Thoracic aorta (tissue), 2 donors: ENCODE results near the gene AKAP1. TPM values are rescaled to one million over a fixed set of nuclear protein-coding genes. Genes with fewer than 3 reads are reported as not detected.

Experiments used
- ATAC-seq: fragments of 150-250 bp; one replicate; pipeline ENCODE4 v1.8.0; 2017; ENCODE audit warnings: low read depth; ENCODE audit not compliant: insufficient number of reproducible peaks, low FRiP score
- DNase-seq: peaks from one replicate; pipeline ENCODE4 v3.0.0-alpha.2; 2020; ENCODE audit warnings: low spot score
- H3K27ac ChIP-seq, 2 donors: fragments of 200-600 bp; sonication (generic); 1 replicate in 1 of 2; 2 replicates in 1 of 2; pipeline ENCODE4 v1.5.1; 2016; ENCODE audit warnings: mild to moderate bottlenecking in 2 of 2, moderate library complexity in 2 of 2
- H3K27me3 ChIP-seq: fragments of 200-600 bp; sonication (generic); replicated peaks from 2 replicates; pipeline ENCODE4 v1.6.0; 2016; ENCODE audit warnings: mild to moderate bottlenecking; ENCODE audit not compliant: insufficient read depth
- H3K36me3 ChIP-seq: fragments of 200-600 bp; sonication (generic); one replicate; pipeline ENCODE4 v1.5.1; 2016
- H3K4me1 ChIP-seq, 2 donors: fragments of 200-600 bp; sonication (generic); 1 replicate in 1 of 2; 2 replicates in 1 of 2; pipeline versions ENCODE4 v1.5.1 to v1.6.0; 2016; ENCODE audit warnings: low read depth in 2 of 2, mild to moderate bottlenecking in 1 of 2; ENCODE audit not compliant: control insufficient read depth in 1 of 2
- H3K4me3 ChIP-seq: fragments of 200-600 bp; sonication (generic); 2 replicates; pipeline ENCODE4 v1.5.1; 2016; ENCODE audit warnings: mild to moderate bottlenecking
- H3K9me3 ChIP-seq: fragments of 200-600 bp; sonication (generic); 2 replicates; pipeline ENCODE4 v1.5.1; 2016
- CTCF ChIP-seq: fragments of 200-600 bp; sonication (generic); IDR thresholded peaks from one replicate; pipeline ENCODE4 v1.5.1; 2019; ENCODE audit warnings: antibody characterized with exemption
- total RNA-seq, 2 donors: library from RNA; depleted of rRNA; stranded (reverse); fragments of >200 nt; gene quantifications; one replicate each; pipeline versions ENCODE4 v1.1.0 to v1.2.3, GENCODE V29; 2016

The AKAP1 gene
- total RNA-seq, 2 donors from 2014 or later, result 96.9 to 132 TPM

- DNase-seq (no peak), ATAC-seq (no peak)
- peaks cover 10% of the 10 kb centered on the region for H3K36me3 ChIP-seq
- H3K27me3 ChIP-seq, result no peaks in the 10 kb centered on the region
- H3K4me1 ChIP-seq, result peaks cover 20 to 95% of the 10 kb centered on the region in 2 donors
- no peak overlapping the region for H3K27ac ChIP-seq
- H3K9me3 ChIP-seq, result no peaks in the 10 kb centered on the region
- TF ChIP-seq CTCF, result no peak
- no peak overlapping the region for H3K4me3 ChIP-seq
These were observed 19.6 kb downstream of the AKAP1 start for GRCh38 chr17:57104461-57105175.

- TF ChIP-seq CTCF, result no peak
- peaks cover 10% of the 10 kb centered on the region for H3K36me3 ChIP-seq
- H3K27ac ChIP-seq, result peak overlapping the region; percentile 94 to 95
- peaks cover 28 to 95% of the 10 kb centered on the region in 2 donors for H3K4me1 ChIP-seq
- ATAC-seq (no peak), DNase-seq (no peak)
- no peaks in the 10 kb centered on the region for H3K27me3 ChIP-seq
- no peaks in the 10 kb centered on the region for H3K9me3 ChIP-seq
- H3K4me3 ChIP-seq, result no peak overlapping the region
These were observed 20.5 kb downstream of the AKAP1 start for GRCh38 chr17:57105591-57105990.

- Histone ChIP-seq H3K27me3 (no peaks in the 10 kb centered on the region), H3K9me3 (no peaks in the 10 kb centered on the region), H3K36me3 (peaks cover 10% of the 10 kb centered on the region), H3K4me3 (no peak overlapping the region), H3K27ac (peak overlapping the region; percentile 94 to 95), H3K4me1 (peaks cover 28 to 97% of the 10 kb centered on the region in 2 donors)
- no peak for ATAC-seq
- DNase-seq, result no peak
- TF ChIP-seq CTCF, result peak; percentile 19
These were observed 21.2 kb downstream of the AKAP1 start for GRCh38 chr17:57106107-57106835.

- H3K27me3 ChIP-seq, result no peaks in the 10 kb centered on the region
- peaks cover 10% of the 10 kb centered on the region for H3K36me3 ChIP-seq
- no peaks in the 10 kb centered on the region for H3K9me3 ChIP-seq
- no peak for DNase-seq
- no peak for ATAC-seq
- no peak overlapping the region for H3K4me3 ChIP-seq
- H3K27ac ChIP-seq, result peak overlapping the region; percentile 94 to 95
- peaks cover 31 to 97% of the 10 kb centered on the region in 2 donors for H3K4me1 ChIP-seq
- no peak for TF ChIP-seq CTCF
These were observed 21.9 kb downstream of the AKAP1 start for GRCh38 chr17:57106836-57107497.

GRCh38 chr17:57107498-57108101, 22.6 kb downstream of the AKAP1 start:
- TF ChIP-seq CTCF, result no peak
- peaks cover 31 to 99% of the 10 kb centered on the region in 2 donors for H3K4me1 ChIP-seq
- H3K4me3 ChIP-seq, result no peak overlapping the region
- ATAC-seq (no peak), DNase-seq (no peak)
- peaks cover 16% of the 10 kb centered on the region for H3K36me3 ChIP-seq
- H3K9me3 ChIP-seq, result no peaks in the 10 kb centered on the region
- peak overlapping the region; percentile 94 to 95 for H3K27ac ChIP-seq
- H3K27me3 ChIP-seq, result no peaks in the 10 kb centered on the region
